HepG2 (cell line): ENCODE data around the gene IL1R1. TPM values are rescaled to one million over a fixed set of nuclear protein-coding genes. Genes with fewer than 3 reads are reported as not detected.
A peak's percentile ranks its signal among the peaks of the same experiment; 100 is the strongest.

Experiments
- BRD4 ChIP-seq: sonication (generic); formaldehyde crosslinking; IDR thresholded peaks from 2 replicates; pipeline ENCODE4 v1.4.0; 2020; ENCODE audit warnings: missing genetic modification reagents
- EHMT2 ChIP-seq: fragments of 200-600 bp; sonication (generic); IDR thresholded peaks from 2 replicates; pipeline ENCODE4 v1.7.0; 2017; ENCODE audit warnings: antibody characterized with exemption, low read depth, low read length, borderline replicate concordance
- FOXO1 ChIP-seq: sonication (generic); formaldehyde crosslinking; IDR thresholded peaks from 2 replicates; pipeline ENCODE4 v1.4.0; 2020; ENCODE audit warnings: missing genetic modification reagents
- IRX3 ChIP-seq: sonication (generic); formaldehyde crosslinking; IDR thresholded peaks from 2 replicates; pipeline ENCODE4 v1.8.1; 2023; ENCODE audit warnings: mild to moderate bottlenecking, low read depth, missing genetic modification reagents, borderline replicate concordance
- RFX1 ChIP-seq: fragments of 450-650 bp; IDR thresholded peaks from 2 replicates; pipeline ENCODE4 v1.6.1; 2017
- SYNCRIP ChIP-seq: fragments of 200-400 bp; formaldehyde crosslinking; IDR thresholded peaks from 2 replicates; pipeline ENCODE4 v1.6.1; 2018; ENCODE audit warnings: mild to moderate bottlenecking, low read depth, low read length; ENCODE audit not compliant: insufficient read depth
- TCF7 ChIP-seq: sonication (generic); IDR thresholded peaks from 2 replicates; pipeline ENCODE4 v1.6.1; 2016; ENCODE audit warnings: antibody characterized with exemption, low read depth
- ZNF276 ChIP-seq: sonication (generic); formaldehyde crosslinking; IDR thresholded peaks from 2 replicates; pipeline ENCODE4 v1.4.0; 2020; ENCODE audit warnings: mild to moderate bottlenecking, low read depth, missing genetic modification reagents
- ZNF407 ChIP-seq: sonication (generic); formaldehyde crosslinking; IDR thresholded peaks from one replicate; pipeline ENCODE4 v1.5.1; 2020; ENCODE audit warnings: mild to moderate bottlenecking, missing genetic modification reagents; ENCODE audit errors: not compliant biosample characterization
- ZNF709 ChIP-seq: sonication (generic); formaldehyde crosslinking; IDR thresholded peaks from 2 replicates; pipeline ENCODE4 v1.5.0; 2020; ENCODE audit warnings: mild to moderate bottlenecking, missing genetic modification reagents
- polyA plus RNA-seq, 8 experiments: library from polyadenylated mRNA; depleted of rRNA in 3 of 8; stranded (reverse) in 7 of 8; unstranded in 1 of 8; fragments of >200 nt; fragmentation: Illumina TruSeq in 4 of 8; extraction: Trizol in 4 of 8; gene quantifications; 2 replicates each; pipeline versions ENCODE4 v1.2.1 to v1.2.3, GENCODE V29; 2011 to 2016; ENCODE audit warnings: low read depth in 4 of 8, missing spikeins in 1 of 8, mixed read lengths in 1 of 8; ENCODE audit not compliant: insufficient read depth in 1 of 8
- total RNA-seq, 5 experiments: library from RNA; depleted of rRNA; stranded (reverse); fragments of >200 nt; fragmentation: Illumina TruSeq; extraction: Trizol; gene quantifications; 2 replicates each; pipeline ENCODE4 v1.2.3, GENCODE V29; 2016; ENCODE audit warnings: low read depth in 1 of 5
- TF ChIP-seq, protein P1 (sequence below): sonication (generic); formaldehyde crosslinking; IDR thresholded peaks from 2 replicates; pipeline ENCODE4 v1.9.0; 2022; ENCODE audit warnings: low read depth, missing genetic modification reagents
- TF ChIP-seq, protein P2 (sequence below): sonication (generic); formaldehyde crosslinking; IDR thresholded peaks from 2 replicates; pipeline ENCODE4 v1.9.0; 2021; ENCODE audit warnings: missing genetic modification reagents, mild to moderate bottlenecking, borderline replicate concordance
- TF ChIP-seq, protein P3 (sequence below): sonication (generic); formaldehyde crosslinking; IDR thresholded peaks from 2 replicates; pipeline ENCODE4 v1.8.0; 2022; ENCODE audit warnings: mild to moderate bottlenecking, missing genetic modification reagents, borderline replicate concordance

IL1R1 gene
- total and polyA plus RNA-seq, 2 of the 13 experiments (the other 11 are each of a cell fraction or from before 2014, with no cell fraction given), result 38.0 to 93.1 TPM

DNA sequence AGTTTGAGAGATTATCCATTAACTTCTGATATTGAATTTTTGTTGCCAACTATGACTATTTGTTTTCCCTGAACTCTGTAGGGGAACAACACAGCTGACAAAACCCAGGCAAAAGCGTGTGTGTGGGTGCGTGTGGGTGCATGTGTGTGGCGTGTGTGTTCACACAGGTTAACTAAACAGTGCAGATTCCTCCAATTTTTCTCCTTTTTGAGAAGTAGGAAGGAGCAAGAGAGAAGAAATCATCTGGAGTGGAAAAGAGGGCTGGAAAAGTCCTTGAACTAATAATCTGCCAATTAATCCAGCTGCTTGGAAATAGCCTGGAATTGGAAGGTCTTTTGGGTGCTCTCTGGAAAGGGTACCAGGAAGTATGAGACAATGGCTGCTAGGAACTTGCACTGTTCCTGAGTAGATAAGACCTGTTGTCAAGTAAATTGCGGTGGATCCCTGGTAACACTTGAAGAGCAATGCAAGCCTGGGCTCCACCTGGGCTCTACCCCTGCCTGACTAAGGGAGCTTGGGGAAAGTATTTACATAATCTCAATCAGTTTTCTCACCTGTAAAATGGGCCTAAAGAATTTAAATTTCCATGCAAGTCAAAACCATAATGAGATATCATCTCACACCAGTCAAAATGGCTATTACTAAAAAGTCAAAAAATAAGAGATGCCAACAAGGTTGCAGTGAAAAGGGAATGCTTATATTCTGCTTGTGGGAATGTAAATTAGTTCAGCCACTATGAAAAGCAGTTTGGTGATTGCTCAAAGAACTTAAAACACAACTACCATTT, 40.5 kb upstream of the IL1R1 start (continued):
- TF ChIP-seq, protein P1, sequence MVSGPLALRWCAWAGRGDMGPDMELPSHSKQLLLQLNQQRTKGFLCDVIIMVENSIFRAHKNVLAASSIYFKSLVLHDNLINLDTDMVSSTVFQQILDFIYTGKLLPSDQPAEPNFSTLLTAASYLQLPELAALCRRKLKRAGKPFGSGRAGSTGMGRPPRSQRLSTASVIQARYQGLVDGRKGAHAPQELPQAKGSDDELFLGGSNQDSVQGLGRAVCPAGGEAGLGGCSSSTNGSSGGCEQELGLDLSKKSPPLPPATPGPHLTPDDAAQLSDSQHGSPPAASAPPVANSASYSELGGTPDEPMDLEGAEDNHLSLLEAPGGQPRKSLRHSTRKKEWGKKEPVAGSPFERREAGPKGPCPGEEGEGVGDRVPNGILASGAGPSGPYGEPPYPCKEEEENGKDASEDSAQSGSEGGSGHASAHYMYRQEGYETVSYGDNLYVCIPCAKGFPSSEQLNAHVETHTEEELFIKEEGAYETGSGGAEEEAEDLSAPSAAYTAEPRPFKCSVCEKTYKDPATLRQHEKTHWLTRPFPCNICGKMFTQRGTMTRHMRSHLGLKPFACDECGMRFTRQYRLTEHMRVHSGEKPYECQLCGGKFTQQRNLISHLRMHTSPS (CRISPR knock-in tag), result 0 out of 2 replicates have a peak, but pooled peaks have one; percentile 25
- TF ChIP-seq ZNF709 (peak; percentile 46; the same call in 1 of the 2 replicates), EHMT2 (no peak; the same call in 1 of the 2 replicates), TCF7 (no peak), FOXO1 (CRISPR knock-in tag) (peak; percentile 20; the same call in 1 of the 2 replicates), ZNF276 (CRISPR knock-in tag) (no peak), BRD4 (no peak), ZNF407 (CRISPR knock-in tag) (no peak), RFX1 (no peak), IRX3 (CRISPR knock-in tag) (no peak), SYNCRIP (no peak)
- TF ChIP-seq, protein P2, sequence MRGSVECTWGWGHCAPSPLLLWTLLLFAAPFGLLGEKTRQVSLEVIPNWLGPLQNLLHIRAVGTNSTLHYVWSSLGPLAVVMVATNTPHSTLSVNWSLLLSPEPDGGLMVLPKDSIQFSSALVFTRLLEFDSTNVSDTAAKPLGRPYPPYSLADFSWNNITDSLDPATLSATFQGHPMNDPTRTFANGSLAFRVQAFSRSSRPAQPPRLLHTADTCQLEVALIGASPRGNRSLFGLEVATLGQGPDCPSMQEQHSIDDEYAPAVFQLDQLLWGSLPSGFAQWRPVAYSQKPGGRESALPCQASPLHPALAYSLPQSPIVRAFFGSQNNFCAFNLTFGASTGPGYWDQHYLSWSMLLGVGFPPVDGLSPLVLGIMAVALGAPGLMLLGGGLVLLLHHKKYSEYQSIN (CRISPR knock-in tag), result no peak
- TF ChIP-seq, protein P3, sequence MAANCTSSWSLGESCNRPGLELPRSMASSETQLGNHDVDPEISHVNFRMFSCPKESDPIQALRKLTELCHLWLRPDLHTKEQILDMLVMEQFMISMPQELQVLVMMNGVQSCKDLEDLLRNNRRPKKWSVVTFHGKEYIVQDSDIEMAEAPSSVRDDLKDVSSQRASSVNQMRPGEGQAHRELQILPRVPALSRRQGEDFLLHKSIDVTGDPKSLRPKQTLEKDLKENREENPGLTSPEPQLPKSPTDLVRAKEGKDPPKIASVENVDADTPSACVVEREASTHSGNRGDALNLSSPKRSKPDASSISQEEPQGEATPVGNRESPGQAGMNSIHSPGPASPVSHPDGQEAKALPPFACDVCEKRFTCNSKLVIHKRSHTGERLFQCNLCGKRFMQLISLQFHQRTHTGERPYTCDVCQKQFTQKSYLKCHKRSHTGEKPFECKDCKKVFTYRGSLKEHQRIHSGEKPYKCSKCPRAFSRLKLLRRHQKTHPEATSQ (CRISPR knock-in tag), result 0 out of 2 replicates have a peak, but pooled peaks have one; percentile 25
